SK-N-SH (cell line): ENCODE results near the gene LRGUK. TPM values are rescaled to one million over a fixed set of nuclear protein-coding genes. Genes with fewer than 3 reads are reported as not detected.

Source experiments
- CTCF ChIA-PET: fragments of 300-600, 350-600 bp; formaldehyde crosslinking; extraction: SDS; loops from one replicate; lab custom pipeline; 2021; lab: Yijun Ruan, JAX
- POLR2A ChIA-PET: fragments of 350-600 bp; sonication (Branson Sonifier 250); formaldehyde crosslinking; extraction: SDS; loops from one replicate; lab custom pipeline; 2020; ENCODE audit warnings: antibody characterized with exemption, inconsistent platforms; lab: Yijun Ruan, JAX
- DNase-seq: peaks from one replicate; pipeline ENCODE4 v3.0.0; 2012
- H2AFZ ChIP-seq: fragments of 200-600 bp; sonication (generic); 2 replicates; pipeline ENCODE4 v1.8.1; 2016; ENCODE audit warnings: antibody characterized with exemption, mild to moderate bottlenecking, low read depth
- H3F3A ChIP-seq: fragments of 200-600 bp; sonication (generic); replicated peaks from 2 replicates; pipeline ENCODE3; 2016; ENCODE audit warnings: antibody characterized with exemption, mild to moderate bottlenecking; ENCODE audit not compliant: insufficient read depth
- H3K27ac ChIP-seq, 2 experiments: fragments of 200-500 bp in 1 of 2; fragments of 200-600 bp in 1 of 2; sonication (Bioruptor generic) in 1 of 2; sonication (generic), shearing (Covaris generic) in 1 of 2; 2 replicates each; pipeline versions ENCODE4 v1.5.1 to v1.6.1; 2014 to 2016; ENCODE audit warnings: low read depth in 2 of 2, inconsistent platforms in 1 of 2, low read length in 1 of 2, mild to moderate bottlenecking in 1 of 2, mixed read lengths in 1 of 2
- H3K27me3 ChIP-seq: fragments of 200-600 bp; sonication (generic), shearing (Covaris generic); 2 replicates; pipeline ENCODE4 v1.6.1; 2016; ENCODE audit warnings: mixed run types; ENCODE audit not compliant: insufficient read depth
- H3K36me3 ChIP-seq, 2 experiments: fragments of 200-500 bp in 1 of 2; fragments of 200-600 bp in 1 of 2; sonication (Bioruptor generic) in 1 of 2; sonication (generic) in 1 of 2; replicated peaks in 1 of 2; 2 replicates each; pipeline versions ENCODE3 to v1.5.1; 2014 to 2016; ENCODE audit warnings: low read length in 1 of 2, mild to moderate bottlenecking in 1 of 2; ENCODE audit not compliant: insufficient read depth in 2 of 2, control insufficient read depth in 1 of 2
- H3K4me1 ChIP-seq, 2 experiments: fragments of 200-500 bp in 1 of 2; fragments of 200-600 bp in 1 of 2; sonication (Bioruptor generic) in 1 of 2; sonication (generic), shearing (Covaris generic) in 1 of 2; 2 replicates each; pipeline versions ENCODE4 v1.5.1 to v1.6.1; 2014 to 2016; ENCODE audit warnings: low read depth in 1 of 2, low read length in 1 of 2, mixed run types in 1 of 2; ENCODE audit not compliant: insufficient read depth in 2 of 2, control insufficient read depth in 1 of 2
- H3K4me2 ChIP-seq: fragments of 200-600 bp; sonication (generic), shearing (Covaris generic); 2 replicates; pipeline ENCODE4 v1.6.1; 2017; ENCODE audit warnings: mixed run types
- H3K4me3 ChIP-seq, 2 experiments: fragments of 200-500 bp in 1 of 2; fragments of 200-600 bp in 1 of 2; sonication (Bioruptor generic) in 1 of 2; sonication (generic), shearing (Covaris generic) in 1 of 2; 2 replicates each; pipeline versions ENCODE4 v1.5.1 to v1.8.1; 2014 to 2016; ENCODE audit warnings: low read depth in 2 of 2, inconsistent platforms in 1 of 2, low read length in 1 of 2, mild to moderate bottlenecking in 1 of 2, mixed read lengths in 1 of 2, moderate library complexity in 1 of 2
- H3K79me2 ChIP-seq: fragments of 200-600 bp; sonication (generic); 2 replicates; pipeline ENCODE4 v1.8.1; 2017; ENCODE audit warnings: mild to moderate bottlenecking; ENCODE audit not compliant: insufficient read depth
- H3K9ac ChIP-seq: fragments of 200-600 bp; sonication (generic); 2 replicates; pipeline ENCODE4 v1.6.1; 2017; ENCODE audit warnings: mixed run types
- H3K9me2 ChIP-seq: fragments of 200-600 bp; sonication (generic); 2 replicates; pipeline ENCODE4 v1.6.1; 2017; ENCODE audit warnings: mixed run types
- H3K9me3 ChIP-seq: fragments of 200-600 bp; sonication (generic); 2 replicates; pipeline ENCODE4 v1.6.1; 2017; ENCODE audit warnings: mixed run types, mild to moderate bottlenecking, moderate library complexity
- H4K20me1 ChIP-seq: fragments of 200-600 bp; sonication (generic); 2 replicates; pipeline ENCODE4 v1.6.1; 2017; ENCODE audit warnings: mild to moderate bottlenecking, mixed run types; ENCODE audit not compliant: insufficient read depth
- ELF1 ChIP-seq: IDR thresholded peaks from 2 replicates; pipeline ENCODE4 v1.4.0; 2012
- EP300 ChIP-seq, 2 experiments: IDR thresholded peaks; 2 replicates each; pipeline versions ENCODE4 v1.4.0 to v1.6.1; 2012; ENCODE audit warnings: borderline replicate concordance in 1 of 2, low read depth in 1 of 2, low read length in 1 of 2
- EZH2phosphoT487 ChIP-seq: fragments of 200-600 bp; sonication (generic); IDR thresholded peaks from 2 replicates; pipeline ENCODE4 v1.6.1; 2017; ENCODE audit warnings: low read depth, mixed run types, mild to moderate bottlenecking, antibody characterized with exemption, moderate library complexity, borderline replicate concordance
- MEF2A ChIP-seq: IDR thresholded peaks from 2 replicates; pipeline ENCODE4 v1.4.0; 2012; ENCODE audit warnings: low read depth, borderline replicate concordance
- NRF1 ChIP-seq: IDR thresholded peaks from 2 replicates; pipeline ENCODE4 v1.6.1; 2012; ENCODE audit warnings: low read depth, mild to moderate bottlenecking, low read length
- POLR2AphosphoS5 ChIP-seq: IDR thresholded peaks from 2 replicates; pipeline ENCODE4 v1.6.1; 2012; ENCODE audit warnings: low read depth, low read length
- RFX5 ChIP-seq: IDR thresholded peaks from 2 replicates; pipeline ENCODE4 v1.6.1; 2012; ENCODE audit warnings: mild to moderate bottlenecking, improper control_type of control experiment, low read length
- SMC3 ChIP-seq: IDR thresholded peaks from 2 replicates; pipeline ENCODE4 v1.6.1; 2012; ENCODE audit warnings: low read depth, low read length, improper control_type of control experiment
- TEAD4 ChIP-seq: IDR thresholded peaks from 2 replicates; pipeline ENCODE4 v1.4.0; 2012; ENCODE audit warnings: mild to moderate bottlenecking, borderline replicate concordance; ENCODE audit not compliant: insufficient read depth
- WGBS: methylation state at CpG from one replicate; pipeline ENCODE4 v1.1.6; 2017; ENCODE audit warnings: low lambda C conversion rate; 5-methylcytosine and 5-hydroxymethylcytosine counted together
- polyA plus RNA-seq, 3 experiments: library from polyadenylated mRNA; depleted of rRNA; stranded (reverse); fragments of >200 nt; gene quantifications; 2 replicates each; pipeline ENCODE4 v1.2.3, GENCODE V29; 2012
- TF ChIP-seq, protein P1 (sequence below): fragments of 150-350 bp; IDR thresholded peaks from 2 replicates; pipeline ENCODE4 v1.6.1; 2017; ENCODE audit warnings: antibody characterized with exemption, low read length, low read depth, borderline replicate concordance
- TF ChIP-seq, protein P2 (sequence below): IDR thresholded peaks from 2 replicates; pipeline ENCODE4 v1.6.1; 2012; ENCODE audit warnings: mild to moderate bottlenecking, low read depth, low read length, moderate library complexity
- TF ChIP-seq, protein P3 (sequence below): fragments of 200-600 bp; sonication (generic); IDR thresholded peaks from 2 replicates; pipeline ENCODE4 v1.6.1; 2017; ENCODE audit warnings: antibody characterized with exemption, mild to moderate bottlenecking, moderate library complexity

Gene LRGUK
- polyA plus RNA-seq, 1 of the 3 experiments (the other 2 are of a cell fraction) = 1.5 TPM

DNA sequence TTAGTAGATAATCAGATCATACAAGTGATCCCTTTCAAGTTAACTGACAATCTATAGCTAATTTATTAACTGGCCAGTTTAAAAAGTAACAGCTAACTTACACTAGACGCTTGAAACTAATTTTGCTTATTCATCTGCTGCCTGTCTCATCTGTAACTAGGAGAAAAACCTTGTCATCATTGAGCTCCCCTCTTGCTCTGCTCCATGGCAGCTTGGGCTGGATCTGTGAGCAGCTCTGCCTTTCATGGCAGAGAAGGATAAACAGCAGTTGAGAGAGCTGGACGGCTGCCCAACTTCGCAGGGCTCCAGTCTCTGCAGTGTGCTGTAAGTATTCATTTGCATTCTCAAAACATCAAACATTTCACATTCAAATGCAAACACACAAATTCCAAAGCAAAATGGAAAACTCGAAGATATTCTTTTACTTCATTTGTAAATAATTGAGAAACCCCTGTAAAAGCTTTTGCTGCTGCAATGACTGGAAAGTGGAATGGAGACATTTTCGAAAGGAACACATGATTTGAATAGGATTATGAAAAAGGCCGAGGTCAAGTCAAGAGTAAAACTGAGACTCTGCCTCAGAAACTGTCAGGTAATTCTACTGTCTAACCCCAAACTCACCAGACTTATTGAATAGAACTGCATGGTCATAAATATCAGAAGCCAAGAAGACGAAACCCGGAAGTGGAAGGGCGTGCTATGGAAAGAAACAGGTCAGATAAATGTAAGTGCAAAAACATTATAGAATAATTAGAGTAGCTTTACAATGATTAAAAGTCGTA lies 172.0 kb downstream of the LRGUK start:
- no peaks in the 10 kb centered on the region for H3F3A ChIP-seq
- peak; percentile 31 for DNase-seq
- peaks cover 0 to 6% of the 10 kb centered on the region in 2 experiments; a peak in 2 of 4 replicates for H3K4me1 ChIP-seq
- no peaks in the 10 kb centered on the region for H3K9me3 ChIP-seq
- TF ChIP-seq POLR2AphosphoS5 = no peak
- TF ChIP-seq RFX5 = peak; percentile 85
- TF ChIP-seq, protein P1, sequence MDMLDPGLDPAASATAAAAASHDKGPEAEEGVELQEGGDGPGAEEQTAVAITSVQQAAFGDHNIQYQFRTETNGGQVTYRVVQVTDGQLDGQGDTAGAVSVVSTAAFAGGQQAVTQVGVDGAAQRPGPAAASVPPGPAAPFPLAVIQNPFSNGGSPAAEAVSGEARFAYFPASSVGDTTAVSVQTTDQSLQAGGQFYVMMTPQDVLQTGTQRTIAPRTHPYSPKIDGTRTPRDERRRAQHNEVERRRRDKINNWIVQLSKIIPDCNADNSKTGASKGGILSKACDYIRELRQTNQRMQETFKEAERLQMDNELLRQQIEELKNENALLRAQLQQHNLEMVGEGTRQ = no peak
- peak overlapping the region in 1 of 2 experiments; percentile 44; a peak in 1 of 4 replicates for H3K27ac ChIP-seq
- POLR2A ChIA-PET = interaction anchor here (1.1 kb wide), 1 partner anchor 10 kb away, joined by 5 read pairs; no protein-coding TSS in a partner anchor
- H4K20me1 ChIP-seq = no peaks in the 10 kb centered on the region
- no peaks in the 10 kb centered on the region for H3K79me2 ChIP-seq
- H3K9ac ChIP-seq = no peak overlapping the region
- 82% methylated on average over 10 of the region's 10 CpGs for WGBS
- no peak overlapping the region for H2AFZ ChIP-seq
- no peak overlapping the region for H3K4me2 ChIP-seq
- no peak overlapping the region for H3K4me3 ChIP-seq
- CTCF ChIA-PET = interaction anchor here (0.9 to 1.4 kb wide), 3 partner anchors 10 to 17 kb away, joined by 3 to 8 read pairs (median 3); partner anchors contain the start of gene SLC35B4
- H3K36me3 ChIP-seq = peaks cover 77 to 93% of the 10 kb centered on the region in 2 experiments
- H3K27me3 ChIP-seq = no peaks in the 10 kb centered on the region
- no peaks in the 10 kb centered on the region for H3K9me2 ChIP-seq

DNA sequence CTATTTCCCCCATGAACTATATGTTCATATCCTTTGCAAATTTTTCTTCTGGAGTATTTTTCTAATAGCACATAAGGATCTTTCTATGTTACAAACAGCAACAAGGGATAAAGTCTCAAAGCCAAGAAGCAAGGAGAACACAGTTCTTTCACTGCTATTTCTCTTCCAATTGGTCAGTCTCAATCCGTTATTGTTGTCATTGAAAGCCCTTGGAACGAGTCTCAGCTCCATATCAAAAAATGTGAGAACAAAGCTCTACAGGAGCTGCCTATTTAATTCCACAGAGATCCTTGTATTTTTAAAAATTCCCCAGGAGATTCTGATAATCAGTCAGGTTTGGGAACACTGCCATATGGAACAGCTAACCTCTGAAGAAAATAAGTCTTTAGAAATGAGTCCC lies 173.8 kb downstream of the LRGUK start:
- no peaks in the 10 kb centered on the region for H3K27me3 ChIP-seq
- no peak overlapping the region for H3K4me3 ChIP-seq
- no peaks in the 10 kb centered on the region for H4K20me1 ChIP-seq
- H3K9me3 ChIP-seq = no peaks in the 10 kb centered on the region
- peaks cover 77 to 85% of the 10 kb centered on the region in 2 experiments for H3K36me3 ChIP-seq
- no peak overlapping the region for H3K27ac ChIP-seq
- H2AFZ ChIP-seq = no peak overlapping the region
- CTCF ChIA-PET = interaction anchor here (1.3 to 1.5 kb wide), 2 partner anchors 13 to 160 kb away, joined by 3 to 4 read pairs; no protein-coding TSS in a partner anchor
- no peaks in the 10 kb centered on the region for H3K79me2 ChIP-seq
- H3K4me2 ChIP-seq = no peak overlapping the region
- POLR2A ChIA-PET = no interaction called here
- no peaks in the 10 kb centered on the region for H3F3A ChIP-seq
- H3K9me2 ChIP-seq = no peaks in the 10 kb centered on the region
- WGBS = 89% methylated on average over 2 of the region's 2 CpGs
- peaks cover 0 to 6% of the 10 kb centered on the region in 2 experiments; a peak in 2 of 4 replicates for H3K4me1 ChIP-seq
- H3K9ac ChIP-seq = no peak overlapping the region
- no peak for TF ChIP-seq NRF1
- TF ChIP-seq, protein P2, sequence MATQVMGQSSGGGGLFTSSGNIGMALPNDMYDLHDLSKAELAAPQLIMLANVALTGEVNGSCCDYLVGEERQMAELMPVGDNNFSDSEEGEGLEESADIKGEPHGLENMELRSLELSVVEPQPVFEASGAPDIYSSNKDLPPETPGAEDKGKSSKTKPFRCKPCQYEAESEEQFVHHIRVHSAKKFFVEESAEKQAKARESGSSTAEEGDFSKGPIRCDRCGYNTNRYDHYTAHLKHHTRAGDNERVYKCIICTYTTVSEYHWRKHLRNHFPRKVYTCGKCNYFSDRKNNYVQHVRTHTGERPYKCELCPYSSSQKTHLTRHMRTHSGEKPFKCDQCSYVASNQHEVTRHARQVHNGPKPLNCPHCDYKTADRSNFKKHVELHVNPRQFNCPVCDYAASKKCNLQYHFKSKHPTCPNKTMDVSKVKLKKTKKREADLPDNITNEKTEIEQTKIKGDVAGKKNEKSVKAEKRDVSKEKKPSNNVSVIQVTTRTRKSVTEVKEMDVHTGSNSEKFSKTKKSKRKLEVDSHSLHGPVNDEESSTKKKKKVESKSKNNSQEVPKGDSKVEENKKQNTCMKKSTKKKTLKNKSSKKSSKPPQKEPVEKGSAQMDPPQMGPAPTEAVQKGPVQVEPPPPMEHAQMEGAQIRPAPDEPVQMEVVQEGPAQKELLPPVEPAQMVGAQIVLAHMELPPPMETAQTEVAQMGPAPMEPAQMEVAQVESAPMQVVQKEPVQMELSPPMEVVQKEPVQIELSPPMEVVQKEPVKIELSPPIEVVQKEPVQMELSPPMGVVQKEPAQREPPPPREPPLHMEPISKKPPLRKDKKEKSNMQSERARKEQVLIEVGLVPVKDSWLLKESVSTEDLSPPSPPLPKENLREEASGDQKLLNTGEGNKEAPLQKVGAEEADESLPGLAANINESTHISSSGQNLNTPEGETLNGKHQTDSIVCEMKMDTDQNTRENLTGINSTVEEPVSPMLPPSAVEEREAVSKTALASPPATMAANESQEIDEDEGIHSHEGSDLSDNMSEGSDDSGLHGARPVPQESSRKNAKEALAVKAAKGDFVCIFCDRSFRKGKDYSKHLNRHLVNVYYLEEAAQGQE = no peak
- TF ChIP-seq TEAD4 = no peak
- TF ChIP-seq ELF1 = no peak
- TF ChIP-seq SMC3 = no peak
- TF ChIP-seq EP300 (IDR thresholded peaks at IDR 0.05; ENCODE audit: borderline replicate concordance in 1 of 2, low read depth in 1 of 2, low read length in 1 of 2) = no peak
- TF ChIP-seq MEF2A = no peak
- no peak for TF ChIP-seq EZH2phosphoT487
- TF ChIP-seq, protein P3, sequence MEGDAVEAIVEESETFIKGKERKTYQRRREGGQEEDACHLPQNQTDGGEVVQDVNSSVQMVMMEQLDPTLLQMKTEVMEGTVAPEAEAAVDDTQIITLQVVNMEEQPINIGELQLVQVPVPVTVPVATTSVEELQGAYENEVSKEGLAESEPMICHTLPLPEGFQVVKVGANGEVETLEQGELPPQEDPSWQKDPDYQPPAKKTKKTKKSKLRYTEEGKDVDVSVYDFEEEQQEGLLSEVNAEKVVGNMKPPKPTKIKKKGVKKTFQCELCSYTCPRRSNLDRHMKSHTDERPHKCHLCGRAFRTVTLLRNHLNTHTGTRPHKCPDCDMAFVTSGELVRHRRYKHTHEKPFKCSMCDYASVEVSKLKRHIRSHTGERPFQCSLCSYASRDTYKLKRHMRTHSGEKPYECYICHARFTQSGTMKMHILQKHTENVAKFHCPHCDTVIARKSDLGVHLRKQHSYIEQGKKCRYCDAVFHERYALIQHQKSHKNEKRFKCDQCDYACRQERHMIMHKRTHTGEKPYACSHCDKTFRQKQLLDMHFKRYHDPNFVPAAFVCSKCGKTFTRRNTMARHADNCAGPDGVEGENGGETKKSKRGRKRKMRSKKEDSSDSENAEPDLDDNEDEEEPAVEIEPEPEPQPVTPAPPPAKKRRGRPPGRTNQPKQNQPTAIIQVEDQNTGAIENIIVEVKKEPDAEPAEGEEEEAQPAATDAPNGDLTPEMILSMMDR = no peak
- DNase-seq = no peak
